Ureter (tissue), 1 donor: ENCODE data around the gene CNTD1. TPM values are rescaled to one million over a fixed set of nuclear protein-coding genes. Genes with fewer than 3 reads are reported as not detected.
A peak's percentile ranks its signal among the peaks of the same experiment; 100 is the strongest.
"Not testable (repeated sequence)": the region's sequence is repeated elsewhere in the genome, so short reads cannot be mapped to it uniquely, and the experiment has no call there.

Experiments
- DNase-seq: peaks from one replicate; pipeline ENCODE4 v3.0.0-alpha.2; 2020; ENCODE audit warnings: low spot score
- total RNA-seq: library from RNA; stranded (reverse); gene quantifications from one replicate; pipeline ENCODE4 v1.2.4, GENCODE V29; 2023
- donor health status: DM: yes; HTN: yes; CAD: no.

Gene CNTD1
- total RNA-seq, 1 donor from 2014 or later, result 0.75 TPM

DNA sequence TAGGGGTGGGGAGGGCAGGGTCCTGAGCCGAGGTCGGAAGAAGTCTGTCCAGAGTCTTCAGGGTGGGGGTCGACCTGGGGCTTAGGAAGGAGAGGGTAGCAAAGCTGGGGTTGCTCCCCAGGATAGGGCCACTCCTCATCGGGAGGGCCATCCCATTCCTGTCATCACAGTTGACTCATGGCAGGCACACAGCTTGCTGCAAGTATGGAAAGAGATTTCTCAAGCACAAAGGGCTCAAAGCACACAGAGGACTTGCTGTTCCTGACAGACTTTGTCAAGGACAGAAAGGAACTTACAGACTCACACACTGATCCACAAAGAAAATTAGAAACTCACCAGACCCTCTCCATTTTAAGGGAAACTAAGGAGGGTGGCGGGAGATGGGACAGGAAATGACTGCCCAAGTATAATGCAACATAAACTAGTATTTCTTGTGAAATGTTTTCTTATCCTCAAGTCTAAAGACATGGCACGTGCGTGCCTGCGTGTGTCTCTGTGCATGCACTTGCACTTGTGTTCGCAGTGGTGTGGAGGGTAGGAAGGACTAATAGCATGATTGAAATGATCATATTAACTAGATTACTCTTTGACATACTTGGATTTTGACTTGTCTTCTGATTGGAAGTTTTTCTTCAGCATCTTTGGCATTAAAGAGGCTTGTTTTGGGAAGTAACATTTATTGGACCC is 48.1 kb downstream of the CNTD1 start:
- no peak for DNase-seq

DNA sequence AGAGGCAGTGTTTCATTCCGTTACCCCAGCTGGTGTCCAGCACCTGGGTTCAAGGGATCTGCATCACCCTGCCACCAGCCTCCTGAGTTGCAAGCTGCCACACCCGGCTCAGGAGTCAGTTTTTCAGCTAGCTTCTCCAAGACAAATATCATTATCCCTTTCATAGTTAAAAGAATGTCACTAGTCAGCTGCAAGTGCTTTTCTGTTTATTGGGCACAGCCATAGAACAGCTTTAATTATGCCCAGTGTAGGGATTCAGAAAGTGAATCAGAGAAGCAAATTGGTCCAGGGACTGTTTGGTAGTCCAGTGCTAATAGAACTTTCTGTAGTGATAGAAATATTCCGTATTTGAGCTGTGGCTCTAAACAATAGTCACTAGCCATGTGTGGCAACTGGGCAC is 49.4 kb downstream of the CNTD1 start:
- no peak for DNase-seq

GRCh38 chr17:42849031-42849430 is 50.4 kb downstream of the CNTD1 start:
- DNase-seq, result no peak

DNA sequence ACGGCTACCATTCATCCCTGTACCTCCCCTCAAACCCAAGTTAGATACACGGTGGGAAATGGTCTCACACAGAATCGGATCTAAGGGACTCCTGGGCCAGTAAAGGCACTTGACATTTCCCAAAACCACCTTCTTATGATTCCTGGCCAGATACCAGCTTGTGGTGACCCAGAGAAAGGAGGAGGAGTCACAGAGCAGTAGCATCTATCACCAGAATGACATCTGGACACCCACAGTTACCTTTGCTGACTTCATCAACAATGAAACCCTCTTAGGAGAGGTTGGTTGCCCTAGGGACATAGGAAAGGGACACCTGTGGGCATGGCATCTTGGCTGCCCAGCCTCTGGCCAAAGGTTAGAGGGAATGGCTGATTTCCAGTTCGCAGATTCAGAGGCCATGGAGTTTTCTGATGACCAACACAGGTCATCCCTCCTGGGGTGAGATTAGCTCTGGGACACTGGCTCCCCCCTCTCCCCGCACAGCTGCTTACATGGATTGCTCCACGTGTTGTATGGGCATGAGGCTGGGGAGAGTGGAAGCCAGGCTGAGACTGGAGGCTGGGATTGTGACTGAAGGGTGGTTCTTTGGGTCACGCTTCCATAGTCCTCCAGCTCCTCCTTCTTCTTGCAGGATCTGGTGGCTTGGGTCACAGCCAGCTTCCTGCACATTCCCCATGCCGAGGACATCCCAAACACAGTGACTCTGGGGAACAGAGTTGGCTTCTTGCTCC is 51.0 kb downstream of the CNTD1 start:
- DNase-seq, result no peak

DNA sequence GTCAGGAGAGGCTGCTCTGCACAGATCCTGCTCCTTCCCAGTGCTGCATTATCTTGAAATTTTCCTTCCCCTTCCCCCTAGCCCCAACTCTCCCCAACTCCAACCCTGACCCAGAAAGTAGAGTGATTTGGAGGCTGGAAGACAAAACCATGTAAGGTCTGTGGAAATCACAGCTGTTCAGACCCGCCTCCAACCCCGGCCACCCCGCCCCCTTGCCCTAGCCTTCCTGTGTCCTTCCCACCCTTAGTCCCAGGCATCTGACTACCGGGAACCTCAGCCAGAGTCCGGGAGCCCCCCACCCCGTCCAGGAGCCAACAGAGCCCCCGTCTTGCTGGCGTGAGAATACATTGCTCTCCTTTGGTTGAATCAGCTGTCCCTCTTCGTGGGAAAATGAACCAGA is 52.3 kb downstream of the CNTD1 start, which contains the start of gene AOC3:
Gene AOC3, plus strand, starts transcription at position 246 of the 400 bp plus-strand sequence. Its CDS starts 145 bp downstream, at position 391.
- peak; percentile 77 for DNase-seq

GRCh38 chr17:42851371-42852240 is 52.9 kb downstream of the CNTD1 start:
- DNase-seq, result not testable (repeated sequence)

DNA sequence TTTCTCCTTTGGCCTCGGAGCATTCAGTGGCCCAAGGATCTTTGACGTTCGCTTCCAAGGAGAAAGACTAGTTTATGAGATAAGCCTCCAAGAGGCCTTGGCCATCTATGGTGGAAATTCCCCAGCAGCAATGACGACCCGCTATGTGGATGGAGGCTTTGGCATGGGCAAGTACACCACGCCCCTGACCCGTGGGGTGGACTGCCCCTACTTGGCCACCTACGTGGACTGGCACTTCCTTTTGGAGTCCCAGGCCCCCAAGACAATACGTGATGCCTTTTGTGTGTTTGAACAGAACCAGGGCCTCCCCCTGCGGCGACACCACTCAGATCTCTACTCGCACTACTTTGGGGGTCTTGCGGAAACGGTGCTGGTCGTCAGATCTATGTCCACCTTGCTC is 53.7 kb downstream of the CNTD1 start:
- DNase-seq, result no peak

DNA sequence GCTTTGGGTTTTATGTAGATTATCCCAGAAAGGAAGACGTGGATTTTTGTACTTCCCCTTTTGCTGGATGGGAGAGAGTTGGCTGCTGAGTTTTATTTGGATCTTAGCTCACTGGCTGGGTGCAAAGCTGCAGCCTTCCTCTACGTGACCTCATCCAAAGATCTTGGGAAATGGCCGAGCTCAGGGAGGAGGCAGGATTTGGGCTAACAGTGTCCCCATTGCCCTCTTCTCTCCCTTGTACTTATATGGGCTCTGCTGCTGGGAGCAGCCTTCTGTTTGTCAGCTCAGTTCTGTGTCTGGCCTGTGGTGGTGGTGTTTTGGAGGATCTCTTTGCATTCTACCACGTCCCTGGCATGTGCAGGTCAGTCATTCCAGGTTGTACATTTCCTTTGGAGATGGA is 54.3 kb downstream of the CNTD1 start:
- no peak for DNase-seq

- no peak for DNase-seq
These were observed 54.9 kb downstream of the CNTD1 start for GRCh38 chr17:42853597-42853967.

GRCh38 chr17:42853968-42854790 is 55.5 kb downstream of the CNTD1 start:
- no peak for DNase-seq

DNA sequence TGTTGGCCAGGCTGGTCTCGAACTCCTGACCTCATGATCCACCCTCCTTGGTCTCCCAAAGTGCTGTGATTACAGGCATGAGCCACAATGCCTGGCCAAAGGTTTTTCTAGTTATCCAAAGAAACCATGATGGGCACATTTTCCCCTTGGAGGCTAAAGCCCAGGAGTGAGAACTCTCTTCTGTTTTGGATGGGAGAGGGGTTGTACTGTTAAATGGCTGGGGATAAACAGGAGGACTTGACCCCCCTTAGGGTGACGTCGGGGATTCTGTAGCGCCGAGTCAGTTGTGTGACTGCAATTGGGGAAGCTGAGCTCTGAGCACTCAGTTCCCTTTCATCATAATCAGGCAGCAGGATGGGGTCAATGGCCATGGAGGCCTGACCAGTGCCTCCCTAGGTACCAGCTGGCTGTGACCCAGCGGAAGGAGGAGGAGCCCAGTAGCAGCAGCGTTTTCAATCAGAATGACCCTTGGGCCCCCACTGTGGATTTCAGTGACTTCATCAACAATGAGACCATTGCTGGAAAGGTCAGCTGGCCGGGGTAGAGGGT is 56.5 kb downstream of the CNTD1 start:
- DNase-seq, result no peak

- not testable (repeated sequence) for DNase-seq
These were observed 57.4 kb downstream of the CNTD1 start for GRCh38 chr17:42856093-42856492.

GRCh38 chr17:42856516-42856915 is 57.9 kb downstream of the CNTD1 start:
- DNase-seq, result not testable (repeated sequence)

- no peak for DNase-seq
These were observed 58.7 kb downstream of the CNTD1 start for GRCh38 chr17:42857389-42857788.

Other genes starting within 250 kb of the CNTD1 start
- gene HSD17B1, start 245.9 kb upstream of the CNTD1 start, total RNA-seq, result 3.6 TPM
- gene COASY, start 236.7 kb upstream of the CNTD1 start, total RNA-seq, result 77.0 TPM
- 53.8 TPM for gene MLX, start 231.8 kb upstream of the CNTD1 start, total RNA-seq
- gene PSMC3IP, start 221.1 kb upstream of the CNTD1 start, total RNA-seq, result 4.3 TPM
- 76.5 TPM for gene RETREG3, start 189.5 kb upstream of the CNTD1 start, total RNA-seq
- 49.7 TPM for gene TUBG1, start 189.2 kb upstream of the CNTD1 start, total RNA-seq
- gene TUBG2, start 139.6 kb upstream of the CNTD1 start, total RNA-seq, result 41.0 TPM
- 64.2 TPM for gene PLEKHH3, start 121.9 kb upstream of the CNTD1 start, total RNA-seq
- 1.1 TPM for gene CCR10, start 117.0 kb upstream of the CNTD1 start, total RNA-seq
- gene CNTNAP1, start 116.3 kb upstream of the CNTD1 start, total RNA-seq, result 15.3 TPM
- gene EZH1, start 53.8 kb upstream of the CNTD1 start, total RNA-seq, result 45.7 TPM
- gene RAMP2, start 37.6 kb upstream of the CNTD1 start, total RNA-seq, result 41.9 TPM
- 54.0 TPM for gene VPS25, start 25.4 kb upstream of the CNTD1 start, total RNA-seq
- not detected for gene WNK4, start 18.3 kb upstream of the CNTD1 start, total RNA-seq
- 80.4 TPM for gene COA3, start 157 bp upstream of the CNTD1 start, total RNA-seq
- gene BECN1, start 25.4 kb downstream of the CNTD1 start, total RNA-seq, result 101 TPM
- gene PSME3, start 34.5 kb downstream of the CNTD1 start, total RNA-seq, result 113 TPM
- 3.6 TPM for gene AOC2, start 45.7 kb downstream of the CNTD1 start, total RNA-seq
- gene AOC3, start 52.3 kb downstream of the CNTD1 start, total RNA-seq, result 89.9 TPM
- gene G6PC1, start 101.9 kb downstream of the CNTD1 start, total RNA-seq, result not detected
- 69.1 TPM for gene AARSD1, start 165.6 kb downstream of the CNTD1 start, total RNA-seq
- gene PTGES3L, start 181.2 kb downstream of the CNTD1 start, total RNA-seq, result 2.7 TPM
- 24.7 TPM for gene RUNDC1, start 181.7 kb downstream of the CNTD1 start, total RNA-seq
- gene RPL27, start 199.6 kb downstream of the CNTD1 start, total RNA-seq, result 1,133 TPM
- 30.5 TPM for gene IFI35, start 207.9 kb downstream of the CNTD1 start, total RNA-seq
- gene VAT1, start 223.5 kb downstream of the CNTD1 start, total RNA-seq, result 128 TPM
- 3.0 TPM for gene RND2, start 226.4 kb downstream of the CNTD1 start, total RNA-seq